Type B pancreatic cell (in vitro differentiated cells): ENCODE data around the gene ADAP1. TPM values are rescaled to one million over a fixed set of nuclear protein-coding genes. Genes with fewer than 3 reads are reported as not detected.

Source experiments
- DNase-seq: peaks from one replicate; pipeline ENCODE4 v3.0.0; 2021; ENCODE audit warnings: mixed read lengths; ENCODE audit not compliant: unreplicated experiment; ENCODE audit errors: extremely low spot score
- H3K27ac Mint-ChIP-seq: 2 replicates; pipeline ENCODE4 v1.8.0; 2021; ENCODE audit warnings: mild to moderate bottlenecking, mixed read lengths
- H3K27me3 Mint-ChIP-seq: 2 replicates; pipeline ENCODE4 v1.8.0; 2021; ENCODE audit warnings: mixed read lengths
- H3K36me3 Mint-ChIP-seq: 2 replicates; pipeline ENCODE4 v1.8.0; 2021; ENCODE audit warnings: mixed read lengths
- H3K4me1 Mint-ChIP-seq: one replicate; pipeline ENCODE4 v1.8.0; 2021; ENCODE audit warnings: mixed read lengths; ENCODE audit not compliant: unreplicated experiment
- H3K4me3 Mint-ChIP-seq: 2 replicates; pipeline ENCODE4 v1.8.0; 2021; ENCODE audit warnings: mild to moderate bottlenecking, mixed read lengths
- H3K9me3 Mint-ChIP-seq: 2 replicates; pipeline ENCODE4 v1.8.0; 2021; ENCODE audit warnings: mixed read lengths
- CTCF ChIP-seq: fragments of 200-600 bp; sonication (generic); conservative IDR thresholded peaks from 2 replicates; pipeline ENCODE4 v1.5.0; 2021; ENCODE audit warnings: antibody characterized with exemption, mild to moderate bottlenecking
- total RNA-seq: library from RNA; stranded (reverse); gene quantifications from 2 replicates; pipeline ENCODE4 v1.2.1, GENCODE V29; 2021; ENCODE audit warnings: low replicate concordance

ADAP1 gene
- total RNA-seq, 1 donor from 2014 or later, result 15.7 TPM

- no peak for TF ChIP-seq CTCF
- Mint-ChIP-seq H3K9me3 (no peaks in the 10 kb centered on the region), H3K27ac (no peak overlapping the region), H3K4me1 (peaks cover 12% of the 10 kb centered on the region), H3K27me3 (no peaks in the 10 kb centered on the region), H3K4me3 (no peak overlapping the region), H3K36me3 (peaks cover 4% of the 10 kb centered on the region)
- DNase-seq, result no peak
Measured at GRCh38 chr7:968205-969105, 14.0 kb upstream of the ADAP1 start.

GRCh38 chr7:967361-968082 lies 13.0 kb upstream of the ADAP1 start:
- H3K4me3 Mint-ChIP-seq, result no peak overlapping the region
- TF ChIP-seq CTCF, result no peak
- H3K27me3 Mint-ChIP-seq, result no peaks in the 10 kb centered on the region
- H3K4me1 Mint-ChIP-seq, result peaks cover 12% of the 10 kb centered on the region
- H3K27ac Mint-ChIP-seq, result peak overlapping the region; percentile 43
- H3K36me3 Mint-ChIP-seq, result peaks cover 4% of the 10 kb centered on the region
- H3K9me3 Mint-ChIP-seq, result no peaks in the 10 kb centered on the region
- DNase-seq, result no peak

GRCh38 chr7:966291-967069 lies 12.0 kb upstream of the ADAP1 start:
- H3K9me3 Mint-ChIP-seq, result no peaks in the 10 kb centered on the region
- H3K4me3 Mint-ChIP-seq, result no peak overlapping the region
- no peak for TF ChIP-seq CTCF
- H3K36me3 Mint-ChIP-seq, result peaks cover 4% of the 10 kb centered on the region
- no peaks in the 10 kb centered on the region for H3K27me3 Mint-ChIP-seq
- no peak for DNase-seq
- H3K4me1 Mint-ChIP-seq, result peaks cover 12% of the 10 kb centered on the region
- peak overlapping the region; percentile 8 for H3K27ac Mint-ChIP-seq

GRCh38 chr7:964401-965231 lies 10.1 kb upstream of the ADAP1 start:
- peaks cover 14% of the 10 kb centered on the region for H3K4me1 Mint-ChIP-seq
- H3K36me3 Mint-ChIP-seq, result peaks cover 4% of the 10 kb centered on the region
- H3K4me3 Mint-ChIP-seq, result no peak overlapping the region
- H3K27ac Mint-ChIP-seq, result peak overlapping the region; percentile 75
- H3K9me3 Mint-ChIP-seq, result no peaks in the 10 kb centered on the region
- H3K27me3 Mint-ChIP-seq, result no peaks in the 10 kb centered on the region
- DNase-seq, result no peak
- peak; percentile 38 for TF ChIP-seq CTCF
